NCI-H146 treated with DMSO at 0.1 percent for 48 hours (cell line): ENCODE results near the gene SAPCD1.

Experiments used
- DNase-seq: peaks from one replicate; lab custom pipeline; 2025; ENCODE audit not compliant: unreplicated experiment; lab: John Stamatoyannopoulos, UW

Gene SAPCD1

DNA sequence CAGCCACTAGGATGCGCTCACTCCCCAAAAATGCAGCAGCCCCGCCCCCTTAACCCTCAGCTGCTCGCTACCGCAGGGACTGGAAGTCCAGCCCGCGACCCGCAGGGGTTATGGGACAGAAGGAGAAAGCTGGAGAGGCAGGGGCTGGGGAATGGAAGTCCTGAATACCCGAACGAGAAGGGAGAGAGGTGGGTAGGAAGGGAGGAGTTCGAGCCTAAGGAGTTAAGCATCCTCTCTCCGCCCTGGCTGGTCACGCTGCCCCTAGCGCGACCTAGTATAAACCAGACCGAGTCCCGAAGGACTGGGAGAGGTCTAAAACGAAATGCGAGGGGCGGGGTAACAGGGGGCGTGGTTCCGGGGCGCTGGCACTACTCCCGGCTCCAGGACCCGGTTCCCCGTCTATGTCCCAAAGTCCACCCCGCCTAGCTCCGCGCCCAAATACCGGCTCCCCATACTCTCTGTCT, 32.9 kb upstream of the SAPCD1 start:
- DNase-seq = no peak

GRCh38 chr6:31729979-31730630, 32.4 kb upstream of the SAPCD1 start:
- no peak for DNase-seq

- DNase-seq = no peak
These were observed 31.8 kb upstream of the SAPCD1 start for GRCh38 chr6:31730631-31731086.

DNA sequence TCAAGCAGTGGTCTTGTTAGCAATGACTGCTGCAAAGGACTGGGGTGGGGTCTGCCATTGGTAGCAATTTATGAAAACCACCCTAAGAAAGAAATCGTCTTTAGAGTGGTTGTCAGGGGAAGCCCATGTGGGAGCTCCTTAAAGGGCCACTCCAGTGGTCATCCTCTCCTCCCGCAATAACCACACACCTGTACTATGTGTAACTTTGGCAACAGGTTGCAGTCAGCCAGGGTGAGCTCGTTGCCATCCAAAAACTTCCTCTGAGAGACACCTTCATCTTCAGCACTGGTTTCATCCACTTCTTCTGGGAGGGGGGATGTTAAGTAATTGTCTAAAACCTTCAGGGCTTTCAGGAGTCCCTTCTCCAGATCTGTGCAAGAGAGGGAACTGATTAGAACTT, 30.4 kb upstream of the SAPCD1 start:
- DNase-seq = no peak

DNA sequence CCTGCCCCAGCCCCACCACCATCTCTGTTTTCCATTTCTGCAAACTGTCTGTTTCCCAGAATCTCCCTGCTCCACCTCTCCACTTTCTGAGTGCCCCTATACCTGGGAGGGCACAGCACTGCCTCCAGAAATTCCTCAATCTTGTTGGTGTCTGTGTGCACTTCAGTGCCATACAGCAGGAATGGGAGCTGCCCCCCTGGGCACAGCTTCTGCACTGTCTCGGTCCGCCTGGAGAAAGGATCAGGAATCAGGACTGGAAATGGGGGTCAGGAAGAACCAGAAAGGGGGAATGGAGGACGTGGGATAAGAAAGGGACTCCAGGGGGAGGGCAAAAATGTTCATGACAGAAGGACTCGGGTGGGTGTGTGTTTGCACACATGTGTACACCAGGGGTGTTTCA, 28.7 kb upstream of the SAPCD1 start:
- DNase-seq = no peak

DNA sequence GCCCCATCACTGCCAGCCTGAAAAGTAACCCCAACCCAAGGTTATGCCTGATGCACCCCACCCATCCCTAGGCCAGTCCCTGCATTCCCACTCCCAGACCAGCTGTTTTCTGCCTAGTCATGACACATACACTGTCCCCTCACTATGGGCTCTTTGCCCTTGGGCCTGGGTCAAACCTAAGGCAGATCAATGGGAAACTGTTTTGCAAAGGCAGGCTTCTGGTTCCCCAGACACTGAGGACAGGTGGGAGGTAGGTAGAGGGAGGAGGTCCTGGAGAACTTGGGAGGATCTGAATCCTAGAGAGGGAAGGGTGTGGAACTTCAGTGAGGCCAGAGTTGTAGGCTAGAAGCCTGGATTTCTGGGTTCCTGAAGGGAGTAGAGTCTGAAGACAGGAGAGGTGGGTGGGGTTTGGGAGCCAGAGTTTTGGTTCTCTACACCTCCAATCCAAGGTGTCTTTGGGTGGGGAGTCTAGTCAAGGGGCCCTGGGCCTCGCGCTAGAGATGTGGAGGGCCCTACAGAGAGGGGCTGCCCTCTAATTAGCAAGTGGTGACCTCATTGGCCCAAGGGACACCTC, 28.1 kb upstream of the SAPCD1 start:
- DNase-seq = no peak

GRCh38 chr6:31734821-31735406, 27.5 kb upstream of the SAPCD1 start:
- no peak for DNase-seq

- peak; percentile 57 for DNase-seq
These were observed 26.3 kb upstream of the SAPCD1 start, which contains the start of gene CLIC1 for GRCh38 chr6:31736021-31736767. Gene CLIC1 (minus strand): TSS chr6:31736530. CDS start chr6:31736300, 230 bp downstream.

DNA sequence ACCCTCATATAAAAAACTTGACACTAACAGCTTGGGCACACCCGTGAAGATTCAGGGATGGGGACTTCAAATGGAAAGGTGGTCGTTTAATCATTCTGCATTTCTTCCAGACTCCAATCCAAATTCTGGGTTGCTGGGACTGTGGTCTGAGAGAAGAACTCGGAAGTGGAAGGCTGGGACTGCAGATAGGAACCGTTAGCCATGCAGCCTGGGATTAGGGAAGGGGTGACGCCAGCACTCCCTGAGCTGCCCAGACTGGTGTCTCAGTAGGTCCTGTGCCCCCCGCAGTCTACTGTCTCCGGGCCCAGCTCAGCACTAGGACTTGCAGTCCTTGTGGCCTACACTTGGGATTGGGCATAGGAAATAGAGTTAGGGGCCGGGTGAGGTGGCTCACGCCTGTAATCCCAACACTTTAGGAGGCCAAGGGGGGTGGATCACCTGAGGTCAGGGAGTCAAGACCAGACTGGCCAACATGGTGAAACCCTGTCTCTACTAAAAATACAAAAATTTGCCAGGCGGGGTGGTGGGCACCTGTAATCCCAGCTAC, 25.6 kb upstream of the SAPCD1 start:
- DNase-seq = no peak

DNA sequence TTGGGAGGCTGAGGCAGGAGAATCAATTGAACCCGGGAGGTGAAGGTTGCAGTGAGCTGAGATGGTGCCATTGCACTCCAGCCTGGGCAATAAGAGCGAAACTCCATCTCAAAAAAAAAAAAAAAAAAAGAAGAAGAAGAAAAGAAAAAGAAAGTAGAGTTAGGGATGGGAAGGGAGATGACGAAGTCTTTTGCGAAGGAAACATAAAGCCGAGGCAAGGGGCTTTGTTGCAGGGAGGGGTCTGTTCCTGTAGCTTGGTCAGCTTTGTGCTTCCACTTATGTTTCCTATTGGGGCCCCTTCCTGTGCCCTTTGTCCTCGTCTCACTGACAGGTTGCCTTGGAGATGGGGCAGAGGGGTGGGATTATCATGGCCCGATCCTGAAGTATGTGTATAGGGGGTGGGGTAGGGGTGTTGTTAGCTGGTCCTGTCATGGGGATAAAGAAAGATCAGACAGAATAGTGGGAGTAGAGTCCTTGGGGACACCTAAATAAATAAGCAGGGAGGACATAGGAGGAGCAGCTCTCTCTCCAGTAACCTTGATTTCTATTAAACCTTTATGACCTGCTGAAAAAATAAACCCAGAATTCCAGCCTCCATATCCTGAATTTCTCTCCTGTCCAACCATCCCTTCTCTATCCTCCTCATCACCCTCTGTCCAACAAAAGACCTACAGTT, 25.0 kb upstream of the SAPCD1 start:
- DNase-seq = peak; percentile 77

- DNase-seq = peak; percentile 43
These were observed 24.2 kb upstream of the SAPCD1 start for GRCh38 chr6:31737991-31738979.

DNA sequence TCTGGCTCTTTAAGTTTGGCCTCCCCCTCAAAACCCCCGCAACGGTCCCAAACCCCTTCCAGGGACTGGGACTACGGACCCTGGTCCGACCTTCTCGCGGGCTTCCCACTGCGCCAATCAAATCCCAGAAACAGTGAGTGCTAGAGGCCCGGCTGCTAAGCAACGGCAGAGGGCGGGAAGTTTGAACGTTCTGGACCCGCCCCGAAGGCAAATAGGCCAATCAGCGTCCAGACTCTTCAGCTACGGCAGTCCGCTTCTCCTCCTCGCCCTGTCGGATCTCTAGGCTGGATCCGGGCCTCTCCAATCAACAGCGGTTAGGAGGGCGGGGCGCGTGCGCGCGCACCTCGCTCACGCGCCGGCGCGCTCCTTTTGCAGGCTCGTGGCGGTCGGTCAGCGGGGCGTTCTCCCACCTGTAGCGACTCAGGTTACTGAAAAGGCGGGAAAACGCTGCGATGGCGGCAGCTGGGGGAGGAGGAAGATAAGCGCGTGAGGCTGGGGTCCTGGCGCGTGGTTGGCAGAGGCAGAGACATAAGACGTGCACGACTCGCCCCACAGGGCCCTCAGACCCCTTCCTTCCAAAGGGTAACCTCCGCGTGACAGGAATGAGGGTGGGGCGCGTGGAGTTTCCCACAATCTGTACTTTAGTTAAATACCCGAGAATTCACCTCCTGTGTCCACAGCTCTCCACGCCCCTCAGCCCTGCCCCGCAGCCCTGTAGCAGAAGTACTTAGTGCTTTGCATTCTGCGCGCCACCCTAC, 22.6 kb upstream of the SAPCD1 start, which contains the start of gene MSH5:
TSS of gene MSH5 (plus strand) at position 367 of the 758 bp plus-strand sequence. CDS start 462 bp downstream, outside the sequence.
- peak; percentile 97 for DNase-seq

DNA sequence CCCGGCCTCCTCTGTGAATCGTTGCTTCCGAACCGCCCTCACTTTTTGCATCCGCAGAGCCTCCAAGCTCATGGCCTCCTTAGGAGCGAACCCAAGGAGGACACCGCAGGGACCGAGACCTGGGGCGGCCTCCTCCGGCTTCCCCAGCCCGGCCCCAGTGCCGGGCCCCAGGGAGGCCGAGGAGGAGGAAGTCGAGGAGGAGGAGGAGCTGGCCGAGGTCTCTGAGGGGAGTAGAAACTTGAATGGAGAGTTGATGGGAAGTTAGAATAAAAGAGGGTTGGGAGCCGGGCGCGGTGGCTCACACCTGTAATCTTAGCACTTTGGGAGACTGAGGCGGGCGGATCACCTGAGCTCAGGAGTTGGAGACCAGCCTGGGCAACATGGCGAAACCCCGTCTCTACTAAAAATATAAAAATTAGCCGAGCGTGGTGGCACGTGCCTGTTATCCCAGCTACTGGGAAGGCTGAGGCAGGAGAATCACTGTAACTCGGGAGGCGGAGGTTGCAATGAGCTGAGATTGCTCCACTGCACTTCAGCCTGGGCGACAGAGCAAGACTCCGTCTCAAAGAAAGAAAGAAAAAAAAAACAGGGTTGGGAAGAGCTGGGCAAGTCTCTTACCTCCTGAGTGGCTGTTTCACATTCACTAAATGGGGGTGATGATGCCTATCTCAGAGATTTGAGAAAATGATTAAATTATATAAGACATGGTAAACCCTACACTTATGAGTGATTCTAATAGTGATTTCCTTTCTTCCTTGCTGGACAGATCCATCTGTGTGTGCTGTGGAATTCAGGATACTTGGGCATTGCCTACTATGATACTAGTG, 21.8 kb upstream of the SAPCD1 start:
- DNase-seq = no peak

- DNase-seq = no peak
These were observed 20.6 kb upstream of the SAPCD1 start for GRCh38 chr6:31741815-31742214.

GRCh38 chr6:31742894-31743293, 19.6 kb upstream of the SAPCD1 start:
- no peak for DNase-seq

GRCh38 chr6:31744422-31744821, 18.0 kb upstream of the SAPCD1 start:
- no peak for DNase-seq

DNA sequence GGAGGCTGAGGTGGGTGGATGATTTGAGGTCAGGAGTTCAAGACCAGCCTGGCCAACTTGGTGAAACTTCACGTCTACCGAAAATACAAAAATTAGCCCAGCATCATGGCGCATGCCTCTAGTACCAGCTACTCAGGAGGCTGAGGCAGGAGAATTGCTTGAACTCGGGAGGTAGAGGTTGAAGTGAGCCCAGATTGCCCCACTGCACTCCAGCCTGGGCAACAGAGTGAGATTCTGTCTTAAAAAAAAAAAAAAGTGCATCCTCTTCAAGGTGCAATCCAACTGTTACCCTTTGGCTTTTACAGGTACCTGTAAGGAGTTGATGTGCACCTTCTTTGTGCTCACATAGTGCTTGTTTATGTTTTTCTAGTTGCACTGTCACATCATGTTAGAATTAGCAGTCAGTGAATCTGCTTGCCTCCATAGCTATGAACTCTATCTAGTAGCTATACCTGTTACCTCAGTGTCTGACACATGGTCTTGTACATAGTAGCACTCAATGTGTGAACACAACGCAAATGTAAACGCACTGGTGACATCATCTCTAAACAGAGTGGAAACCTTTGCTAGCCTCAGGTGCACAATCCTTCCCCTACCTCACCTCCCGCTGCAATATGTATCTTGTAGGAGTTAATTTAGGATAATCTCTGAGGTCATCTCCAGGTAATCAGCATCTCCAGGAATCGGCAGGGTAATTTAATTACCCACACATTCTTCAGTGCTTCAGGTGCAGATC, 13.0 kb upstream of the SAPCD1 start:
- DNase-seq = no peak
